ENCODE measurements around the gene ID2.

DNA sequence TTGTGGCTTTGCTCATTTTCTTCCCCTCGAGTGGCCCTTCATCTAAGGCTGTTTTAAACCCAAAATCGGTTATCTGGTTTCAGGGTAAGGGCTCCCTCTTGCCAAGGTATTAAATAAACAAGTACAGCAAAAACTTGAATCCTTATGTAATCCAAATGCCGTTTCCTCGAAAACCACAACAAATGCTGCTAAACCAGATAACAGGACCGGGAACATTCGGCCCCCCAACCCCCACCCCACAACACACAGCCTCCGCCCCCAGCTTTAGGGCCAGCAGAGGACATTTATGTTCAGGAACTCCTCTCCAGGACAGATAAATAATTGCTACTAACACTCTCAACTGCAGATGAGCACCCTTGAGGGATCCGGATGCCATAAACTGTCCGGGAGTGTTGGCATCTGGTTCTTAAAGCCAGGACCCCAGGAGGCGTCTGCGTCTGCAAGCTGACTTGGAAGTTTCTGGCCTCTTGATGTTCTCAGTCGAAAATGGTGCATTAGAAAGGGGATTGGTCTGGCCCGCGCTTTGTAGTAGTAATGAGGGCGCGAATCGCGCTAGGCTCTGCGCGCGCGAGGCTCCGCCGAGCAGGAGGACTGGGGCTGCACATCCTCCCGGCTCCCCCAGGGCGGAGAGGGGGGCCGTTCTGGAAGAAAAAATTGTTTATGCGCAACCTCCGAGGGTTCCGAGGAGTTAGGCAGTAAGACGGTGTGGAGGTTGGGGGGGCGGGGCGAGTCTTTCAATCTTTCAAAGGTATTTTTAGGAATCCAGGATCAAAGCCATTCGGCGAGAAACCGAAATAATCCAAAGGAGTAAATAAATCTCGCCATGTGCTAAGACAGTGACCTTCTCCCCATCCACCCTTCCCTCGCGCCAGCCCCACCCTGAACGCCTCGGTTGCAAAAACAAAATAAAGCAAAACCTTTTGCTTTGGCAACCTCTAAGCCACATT, 3.9 kb upstream of the ID2 start:
- peak; percentile 41; the same call in 1 of the 2 replicates for TF ChIP-seq POLR2AphosphoS5 (IDR thresholded peaks at IDR 0.05; ENCODE audit: low read depth, low read length)
- TF ChIP-seq, protein P1, sequence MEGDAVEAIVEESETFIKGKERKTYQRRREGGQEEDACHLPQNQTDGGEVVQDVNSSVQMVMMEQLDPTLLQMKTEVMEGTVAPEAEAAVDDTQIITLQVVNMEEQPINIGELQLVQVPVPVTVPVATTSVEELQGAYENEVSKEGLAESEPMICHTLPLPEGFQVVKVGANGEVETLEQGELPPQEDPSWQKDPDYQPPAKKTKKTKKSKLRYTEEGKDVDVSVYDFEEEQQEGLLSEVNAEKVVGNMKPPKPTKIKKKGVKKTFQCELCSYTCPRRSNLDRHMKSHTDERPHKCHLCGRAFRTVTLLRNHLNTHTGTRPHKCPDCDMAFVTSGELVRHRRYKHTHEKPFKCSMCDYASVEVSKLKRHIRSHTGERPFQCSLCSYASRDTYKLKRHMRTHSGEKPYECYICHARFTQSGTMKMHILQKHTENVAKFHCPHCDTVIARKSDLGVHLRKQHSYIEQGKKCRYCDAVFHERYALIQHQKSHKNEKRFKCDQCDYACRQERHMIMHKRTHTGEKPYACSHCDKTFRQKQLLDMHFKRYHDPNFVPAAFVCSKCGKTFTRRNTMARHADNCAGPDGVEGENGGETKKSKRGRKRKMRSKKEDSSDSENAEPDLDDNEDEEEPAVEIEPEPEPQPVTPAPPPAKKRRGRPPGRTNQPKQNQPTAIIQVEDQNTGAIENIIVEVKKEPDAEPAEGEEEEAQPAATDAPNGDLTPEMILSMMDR (IDR thresholded peaks at IDR 0.05 in 2 of 3, conservative IDR thresholded peaks at IDR 0.05 in 1 of 3; ENCODE audit: borderline replicate concordance in 1 of 3, insufficient read depth in 1 of 3, low read depth in 2 of 3, low read length in 2 of 3): no peak
- TF ChIP-seq, protein P2, sequence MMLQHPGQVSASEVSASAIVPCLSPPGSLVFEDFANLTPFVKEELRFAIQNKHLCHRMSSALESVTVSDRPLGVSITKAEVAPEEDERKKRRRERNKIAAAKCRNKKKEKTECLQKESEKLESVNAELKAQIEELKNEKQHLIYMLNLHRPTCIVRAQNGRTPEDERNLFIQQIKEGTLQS (IDR thresholded peaks at IDR 0.05): no peak
- TF ChIP-seq POLR2A (IDR thresholded peaks at IDR 0.05; ENCODE audit: borderline replicate concordance, extremely low read depth, insufficient read depth, insufficient read length): no peak
- no peak for TF ChIP-seq EZH2phosphoT487 (IDR thresholded peaks at IDR 0.05; ENCODE audit: borderline replicate concordance)
- no peak for TF ChIP-seq EZH2 (IDR thresholded peaks at IDR 0.05)
- no peak for TF ChIP-seq SP1 (IDR thresholded peaks at IDR 0.05; ENCODE audit: low read depth)
- TF ChIP-seq, protein P3, sequence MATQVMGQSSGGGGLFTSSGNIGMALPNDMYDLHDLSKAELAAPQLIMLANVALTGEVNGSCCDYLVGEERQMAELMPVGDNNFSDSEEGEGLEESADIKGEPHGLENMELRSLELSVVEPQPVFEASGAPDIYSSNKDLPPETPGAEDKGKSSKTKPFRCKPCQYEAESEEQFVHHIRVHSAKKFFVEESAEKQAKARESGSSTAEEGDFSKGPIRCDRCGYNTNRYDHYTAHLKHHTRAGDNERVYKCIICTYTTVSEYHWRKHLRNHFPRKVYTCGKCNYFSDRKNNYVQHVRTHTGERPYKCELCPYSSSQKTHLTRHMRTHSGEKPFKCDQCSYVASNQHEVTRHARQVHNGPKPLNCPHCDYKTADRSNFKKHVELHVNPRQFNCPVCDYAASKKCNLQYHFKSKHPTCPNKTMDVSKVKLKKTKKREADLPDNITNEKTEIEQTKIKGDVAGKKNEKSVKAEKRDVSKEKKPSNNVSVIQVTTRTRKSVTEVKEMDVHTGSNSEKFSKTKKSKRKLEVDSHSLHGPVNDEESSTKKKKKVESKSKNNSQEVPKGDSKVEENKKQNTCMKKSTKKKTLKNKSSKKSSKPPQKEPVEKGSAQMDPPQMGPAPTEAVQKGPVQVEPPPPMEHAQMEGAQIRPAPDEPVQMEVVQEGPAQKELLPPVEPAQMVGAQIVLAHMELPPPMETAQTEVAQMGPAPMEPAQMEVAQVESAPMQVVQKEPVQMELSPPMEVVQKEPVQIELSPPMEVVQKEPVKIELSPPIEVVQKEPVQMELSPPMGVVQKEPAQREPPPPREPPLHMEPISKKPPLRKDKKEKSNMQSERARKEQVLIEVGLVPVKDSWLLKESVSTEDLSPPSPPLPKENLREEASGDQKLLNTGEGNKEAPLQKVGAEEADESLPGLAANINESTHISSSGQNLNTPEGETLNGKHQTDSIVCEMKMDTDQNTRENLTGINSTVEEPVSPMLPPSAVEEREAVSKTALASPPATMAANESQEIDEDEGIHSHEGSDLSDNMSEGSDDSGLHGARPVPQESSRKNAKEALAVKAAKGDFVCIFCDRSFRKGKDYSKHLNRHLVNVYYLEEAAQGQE (IDR thresholded peaks at IDR 0.05; ENCODE audit: low read depth): no peak
- no peak for TF ChIP-seq TCF7L2 (IDR thresholded peaks at IDR 0.05; ENCODE audit: borderline replicate concordance, extremely low read depth, insufficient read depth, insufficient read length)
- TF ChIP-seq, protein P4, sequence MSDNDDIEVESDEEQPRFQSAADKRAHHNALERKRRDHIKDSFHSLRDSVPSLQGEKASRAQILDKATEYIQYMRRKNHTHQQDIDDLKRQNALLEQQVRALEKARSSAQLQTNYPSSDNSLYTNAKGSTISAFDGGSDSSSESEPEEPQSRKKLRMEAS (IDR thresholded peaks at IDR 0.05): no peak
- TF ChIP-seq SRF (IDR thresholded peaks at IDR 0.05; ENCODE audit: low read depth): no peak
- TF ChIP-seq RAD21 (IDR thresholded peaks at IDR 0.05; ENCODE audit: low read depth): no peak
- no peak for TF ChIP-seq YY1 (IDR thresholded peaks at IDR 0.05; ENCODE audit: extremely low read depth, insufficient replicate concordance, low read depth, low read length)
